GM18870 (cell line): ENCODE data around the gene ZFP57.

ENCODE experiments used
- ATAC-seq: cut with Tn5 transposase; IDR thresholded peaks from one replicate; pipeline ENCODE4 v1.9.1; 2021; ENCODE audit warnings: moderate library complexity; ENCODE audit not compliant: unreplicated experiment

Gene ZFP57

DNA sequence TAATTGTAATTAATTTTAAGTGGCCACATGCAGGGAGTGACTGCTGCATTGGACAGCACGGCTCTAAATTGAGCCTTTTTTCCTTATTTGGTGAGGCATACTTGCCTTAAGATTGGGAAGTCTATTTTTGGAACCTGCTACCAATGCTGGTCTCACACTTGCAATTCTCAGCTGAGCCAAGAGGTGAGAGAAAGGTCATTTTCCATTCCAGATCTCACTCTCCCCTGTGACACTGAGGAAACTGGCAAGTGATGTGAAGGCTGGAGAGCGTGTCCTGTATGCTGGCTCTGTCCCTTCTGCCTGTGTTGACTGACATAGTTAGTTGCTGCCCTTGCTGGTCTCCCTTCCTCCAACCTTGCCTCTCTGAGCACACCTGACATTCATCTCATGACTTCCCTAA, 24.8 kb downstream of the ZFP57 start:
- ATAC-seq: no peak

- ATAC-seq: no peak
Observed at GRCh38 chr6:29655658-29656057, 25.3 kb downstream of the ZFP57 start.

GRCh38 chr6:29653452-29654038, 27.4 kb downstream of the ZFP57 start:
- no peak for ATAC-seq

DNA sequence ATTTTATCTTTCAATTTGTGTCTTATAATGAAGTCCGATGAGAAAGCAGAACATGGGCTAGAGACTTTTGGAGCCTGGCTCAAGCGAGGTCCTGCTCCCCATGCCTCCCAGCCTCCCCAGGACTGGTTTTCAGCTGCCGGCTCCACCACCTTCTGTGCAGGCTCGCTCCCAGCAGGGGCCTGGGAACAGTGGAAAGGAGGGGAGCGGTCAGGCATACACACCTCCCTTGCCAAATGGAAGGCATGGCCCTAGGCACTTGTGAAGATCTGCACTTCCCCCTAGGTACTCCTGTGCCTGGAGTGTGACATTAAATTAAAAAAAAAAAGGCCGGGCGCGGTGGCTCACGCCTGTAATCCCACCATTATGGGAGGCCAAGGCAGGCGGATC, 28.8 kb downstream of the ZFP57 start:
- ATAC-seq: no peak

DNA sequence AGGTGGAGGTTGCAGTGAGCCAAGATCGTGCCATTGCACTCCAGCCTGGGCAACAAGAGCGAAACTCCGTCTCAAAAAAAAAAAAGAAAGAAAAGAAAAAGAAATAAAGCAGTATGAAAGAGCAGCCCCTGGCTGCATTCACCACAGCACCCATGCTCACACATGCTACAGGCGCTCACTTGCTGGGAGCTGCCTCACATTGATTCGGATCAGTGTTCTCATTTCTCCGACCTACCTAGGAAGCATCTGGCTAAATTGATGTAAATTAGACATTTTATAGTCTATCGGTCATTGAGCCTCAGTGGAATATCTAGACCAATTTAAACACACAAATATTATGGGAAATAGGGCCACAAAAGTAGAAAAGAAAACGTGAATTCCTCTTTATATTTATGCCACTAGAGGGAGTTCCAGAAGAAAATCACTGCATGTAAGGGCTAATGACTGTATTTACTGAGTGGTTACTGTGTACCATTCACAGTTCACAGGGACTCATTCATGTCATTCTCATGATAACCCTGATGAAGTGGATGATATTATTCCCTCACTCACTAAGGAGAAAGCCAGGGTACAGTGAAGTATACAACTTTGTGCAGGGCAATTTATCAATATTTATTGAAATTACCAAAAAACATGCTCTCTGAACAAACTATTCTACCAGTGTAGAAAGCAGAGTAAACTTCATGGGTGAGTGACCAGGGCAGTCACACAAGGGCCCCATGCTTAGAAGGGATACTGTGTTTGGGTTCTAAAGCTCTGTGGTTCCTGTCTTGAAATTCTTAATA, 29.3 kb downstream of the ZFP57 start:
- no peak for ATAC-seq

DNA sequence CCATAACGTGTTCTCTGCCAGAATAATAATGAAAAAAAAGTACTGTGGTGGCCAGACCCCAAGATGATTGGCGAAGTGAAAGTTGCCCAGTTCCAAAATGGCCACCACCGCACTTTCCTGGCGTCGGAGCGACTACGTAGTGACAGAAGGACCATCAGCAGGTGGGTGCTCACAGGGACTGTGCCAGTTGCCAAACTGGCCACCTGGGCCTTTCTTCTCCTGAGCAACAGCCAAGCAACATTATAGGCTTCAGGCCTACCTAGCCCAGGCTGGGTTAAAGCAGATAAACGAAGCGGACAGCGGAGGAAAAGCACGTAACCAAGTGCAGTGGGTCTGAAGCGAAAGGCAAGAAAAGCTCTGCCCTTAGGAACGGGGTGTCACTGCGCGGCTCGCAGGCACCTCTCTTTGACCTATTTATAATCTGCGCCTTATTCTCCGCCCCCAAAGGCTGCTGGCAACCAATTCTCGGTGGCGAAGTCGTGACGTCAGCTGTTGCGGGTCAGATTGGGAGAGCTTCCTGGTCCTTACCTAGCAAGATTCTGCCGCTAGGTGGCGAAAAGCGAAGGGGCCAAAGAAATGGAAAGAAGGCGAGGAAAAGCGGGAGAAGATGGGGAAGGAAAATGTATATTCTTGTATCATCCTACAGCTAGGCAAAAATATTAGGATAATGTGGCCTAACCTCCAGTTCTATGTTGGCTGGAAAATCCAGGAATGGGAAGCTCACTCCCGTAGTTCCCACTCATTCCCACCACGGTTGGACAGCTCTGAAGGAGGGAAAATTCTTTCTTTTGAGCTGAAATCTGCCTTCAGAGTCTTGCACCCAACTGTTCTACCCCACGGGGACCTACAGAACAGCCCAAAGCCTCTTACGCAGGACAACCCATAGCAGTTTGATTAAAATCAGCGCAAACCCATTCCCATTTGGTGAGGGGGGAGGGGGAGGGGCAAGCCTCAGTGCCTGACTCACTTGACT, 31.0 kb downstream of the ZFP57 start:
- peak; percentile 96 for ATAC-seq

- no peak for ATAC-seq
Observed at GRCh38 chr6:29647927-29648642, 32.9 kb downstream of the ZFP57 start.

DNA sequence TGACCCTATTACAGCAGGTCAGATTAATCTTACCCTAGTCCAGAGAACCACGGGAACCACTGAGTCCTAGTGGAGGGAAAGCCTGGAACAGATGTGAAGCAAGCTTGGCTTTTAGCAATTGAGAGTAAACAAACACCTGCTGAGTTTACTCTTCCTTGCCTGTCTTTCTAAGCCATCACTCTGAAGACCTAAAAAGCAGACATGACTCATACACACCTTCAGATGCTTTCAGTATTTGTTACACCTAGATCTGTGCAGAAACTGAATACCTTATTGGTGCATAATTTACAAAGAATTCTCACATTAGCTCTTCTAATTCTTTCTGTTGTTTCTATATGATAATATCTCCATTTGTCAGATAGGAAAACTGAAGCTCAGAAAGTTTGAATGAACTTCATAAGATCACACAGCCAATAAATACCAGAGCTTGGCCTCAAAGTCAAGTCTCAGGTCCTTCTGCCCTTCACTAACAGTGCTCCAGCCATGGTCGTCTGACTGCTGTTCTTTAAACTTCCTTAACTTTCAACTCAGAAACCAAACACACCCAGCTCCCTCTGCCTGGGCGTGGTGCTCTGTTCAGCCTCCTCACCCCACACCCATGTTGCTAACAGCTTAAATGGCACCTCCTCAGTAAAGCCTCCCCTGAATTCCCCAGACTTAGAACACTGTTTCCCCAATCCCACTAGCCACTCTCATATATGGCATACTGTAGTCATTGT, 39.4 kb downstream of the ZFP57 start:
- ATAC-seq: no peak

DNA sequence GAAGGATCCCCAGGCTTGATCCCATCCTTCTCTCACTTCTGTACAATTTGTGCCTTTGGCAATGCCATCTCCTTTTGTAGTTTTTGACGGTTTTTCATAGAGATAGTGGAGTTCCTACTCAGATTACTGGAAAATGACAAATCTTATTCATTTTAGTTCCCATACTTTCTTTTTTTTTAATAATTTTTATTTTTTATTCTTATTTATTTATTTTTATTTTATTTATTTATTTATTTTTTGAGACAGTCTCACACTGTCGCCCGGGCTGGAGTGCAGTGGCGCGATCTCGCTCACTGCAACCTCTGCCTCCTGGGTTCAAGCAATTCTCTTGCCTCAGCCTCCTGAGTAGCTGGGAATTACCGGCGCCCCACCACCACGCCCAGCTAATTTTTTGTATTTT, 43.7 kb downstream of the ZFP57 start:
- ATAC-seq: no peak

DNA sequence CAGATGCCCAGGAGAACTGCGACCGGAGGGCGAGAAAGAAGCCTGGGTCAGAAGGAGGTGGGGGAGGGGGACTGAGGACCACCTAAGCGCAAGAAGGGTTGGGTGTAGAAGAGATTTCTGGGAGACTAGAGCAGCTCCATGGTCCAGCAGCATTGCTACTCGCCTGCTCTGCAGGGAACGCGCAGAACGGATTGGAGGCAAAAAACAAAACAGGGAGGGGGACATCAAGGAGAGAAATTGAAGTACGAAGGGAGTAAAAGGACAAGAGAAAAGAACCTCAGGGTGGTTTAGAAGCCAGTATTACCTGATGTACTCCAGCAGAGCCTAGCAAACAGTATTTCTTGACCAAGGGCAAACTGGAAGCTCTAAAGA, 47.4 kb downstream of the ZFP57 start:
- no peak for ATAC-seq

DNA sequence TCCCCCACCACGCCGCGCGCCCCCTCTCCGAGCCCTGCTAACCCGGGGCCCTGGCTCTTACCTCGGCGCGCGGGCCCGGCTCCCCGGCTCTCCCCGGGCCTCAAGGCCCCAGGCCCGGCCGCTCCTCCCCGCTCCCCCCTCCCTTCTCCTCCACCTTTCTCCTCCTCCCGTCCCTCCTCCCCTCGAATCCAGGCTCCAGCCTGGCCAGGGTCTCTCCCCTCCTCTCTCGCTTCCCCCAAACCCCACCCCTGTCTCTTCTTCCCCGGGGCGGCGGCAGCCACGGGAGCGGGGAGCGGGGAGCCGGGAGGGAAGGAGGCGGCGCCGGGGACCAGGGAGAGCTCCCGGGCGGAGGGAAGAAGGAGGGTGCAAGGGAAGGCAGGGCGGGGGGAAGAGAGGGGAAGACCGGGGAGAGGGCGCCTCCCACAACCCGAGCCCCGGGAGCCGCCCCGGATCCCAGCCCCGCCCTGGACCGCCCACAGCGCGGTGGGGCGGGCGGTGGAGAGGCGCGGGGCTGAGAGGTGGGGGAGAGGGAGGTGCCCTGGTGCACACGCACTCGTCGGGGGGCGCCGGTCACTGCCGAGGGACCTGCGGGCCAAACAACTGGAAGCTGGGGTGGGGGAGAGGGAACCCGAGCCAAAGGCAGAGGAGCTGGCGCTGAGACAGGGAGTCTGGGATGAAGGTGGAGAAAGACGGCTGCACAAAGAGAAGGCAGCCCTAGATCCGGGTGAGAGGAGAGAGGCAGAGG, 48.0 kb downstream of the ZFP57 start, which contains the start of gene GABBR1:
Gene GABBR1, minus strand, starts transcription at position 395 of the 745 bp plus-strand sequence. CDS start 798 bp downstream, outside the sequence.
- ATAC-seq: no peak

DNA sequence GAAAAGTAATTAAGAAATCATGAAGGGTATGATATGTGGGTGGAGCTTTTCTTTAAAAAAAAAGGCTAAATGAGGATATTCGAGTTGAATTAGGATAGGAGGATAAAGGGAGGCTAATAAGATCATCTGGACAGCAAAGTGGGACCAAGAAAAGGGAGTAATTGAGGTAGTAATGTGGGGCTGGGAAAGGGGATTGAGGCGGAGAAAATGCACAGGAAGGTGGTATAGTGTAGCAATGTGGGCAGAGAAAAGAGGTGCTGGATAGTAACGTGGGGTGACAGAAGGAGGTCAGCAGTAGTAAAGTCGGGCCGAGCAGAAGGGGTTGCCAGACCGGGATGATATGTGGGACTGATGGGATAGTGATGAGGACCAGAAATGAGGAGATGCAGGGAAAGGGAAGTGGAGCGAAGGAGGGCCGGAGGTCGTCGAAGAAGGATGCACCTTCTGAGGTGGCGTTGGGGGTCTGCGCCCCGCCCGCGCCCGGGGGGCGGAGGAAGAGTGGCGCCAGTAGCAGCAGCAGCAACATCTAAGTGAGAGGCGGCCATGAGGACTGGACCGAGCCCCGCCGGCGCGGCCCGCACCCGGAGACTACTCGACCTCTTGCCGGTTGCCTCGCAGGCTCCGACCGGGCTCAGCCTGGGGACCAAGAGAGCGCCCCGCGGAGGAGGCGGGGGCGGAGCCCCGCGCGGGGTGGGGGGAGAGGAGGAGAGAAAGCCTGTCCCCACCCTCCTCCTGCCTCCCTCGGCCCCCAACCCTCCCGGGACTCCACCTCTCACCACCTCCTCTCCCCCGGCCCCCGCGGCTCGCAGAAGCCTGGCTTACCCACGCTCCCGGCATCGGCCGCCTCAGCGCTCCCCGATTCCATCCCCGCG, 48.9 kb downstream of the ZFP57 start:
- no peak for ATAC-seq

GRCh38 chr6:29631209-29631810, 49.6 kb downstream of the ZFP57 start:
- ATAC-seq: no peak

DNA sequence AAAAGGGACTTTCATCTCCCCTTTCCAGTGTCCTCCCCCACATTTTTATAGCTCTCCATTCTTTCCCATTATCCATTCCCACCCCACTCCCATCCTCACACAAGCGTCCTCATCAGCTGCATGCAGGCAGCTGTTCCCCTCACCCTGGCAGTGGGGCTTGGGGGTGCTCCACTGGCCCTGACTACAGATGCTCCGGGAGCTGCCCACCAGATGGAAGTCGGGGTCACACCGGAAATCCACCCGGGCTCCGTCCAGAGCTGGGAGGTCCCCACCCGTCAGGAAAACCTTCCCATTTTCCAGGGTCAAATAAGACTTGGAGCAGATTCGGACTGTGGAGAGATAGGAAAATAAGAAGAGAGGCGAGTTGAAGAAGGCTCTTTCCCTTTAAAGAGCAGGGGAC, 50.6 kb downstream of the ZFP57 start:
- ATAC-seq: no peak

GRCh38 chr6:29629571-29629970, 51.4 kb downstream of the ZFP57 start:
- no peak for ATAC-seq

DNA sequence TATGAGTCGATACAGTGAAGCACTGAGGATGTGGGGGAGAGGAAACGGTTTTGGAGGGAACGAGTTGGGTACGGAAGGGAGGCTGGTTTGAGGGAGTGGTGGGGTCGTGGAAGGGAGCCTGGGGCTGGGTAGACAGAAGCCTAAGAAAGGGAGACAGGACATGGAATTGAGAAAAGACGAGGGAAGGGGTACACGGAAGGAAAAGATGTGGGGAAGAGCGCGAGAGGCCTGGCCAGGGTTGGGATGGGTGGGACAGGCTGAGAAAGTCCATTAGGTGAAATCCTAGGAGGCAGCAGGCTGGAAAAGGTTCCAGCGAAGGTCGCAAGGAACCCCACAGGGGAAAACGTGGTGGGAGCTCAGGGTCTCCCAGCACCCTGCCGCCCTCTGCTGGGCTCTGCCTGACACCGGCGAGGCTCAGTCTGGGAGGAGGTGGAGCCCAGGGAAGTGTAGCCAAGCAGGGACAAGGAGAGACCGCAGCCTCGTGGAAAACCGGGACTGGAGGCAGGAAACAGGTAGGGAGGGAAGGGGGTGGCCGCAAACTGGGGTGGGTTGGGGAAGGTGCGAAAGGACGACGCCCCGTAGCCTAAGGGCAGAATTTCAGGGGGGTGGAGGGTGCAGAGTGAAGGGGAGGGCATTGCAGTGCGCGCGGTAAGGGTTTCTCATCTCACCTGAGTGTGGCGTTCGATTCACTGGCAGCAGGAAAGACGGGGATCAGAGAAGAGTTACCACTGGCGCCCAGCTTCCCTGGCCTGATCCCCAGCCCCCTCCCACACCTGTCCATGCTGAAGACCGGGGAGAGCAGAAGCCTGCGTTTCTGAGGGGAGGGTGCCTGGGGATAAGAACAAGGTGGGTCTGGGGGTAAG, 52.3 kb downstream of the ZFP57 start:
- no peak for ATAC-seq

- no peak for ATAC-seq
Observed at GRCh38 chr6:29627755-29628418, 53.1 kb downstream of the ZFP57 start.
